DND-41 (cell line): ENCODE data around the gene ADH7.

Experiments
- CTCF ChIP-seq: IDR thresholded peaks from 2 replicates; pipeline ENCODE4 v1.5.1; 2012; ENCODE audit warnings: borderline replicate concordance, low read length, moderate library complexity, mild to moderate bottlenecking; ENCODE audit not compliant: poor library complexity, severe bottlenecking; ENCODE audit errors: extremely low read depth
- EZH2 ChIP-seq: IDR thresholded peaks from 3 replicates; pipeline ENCODE4 v1.6.1; 2012; ENCODE audit warnings: borderline replicate concordance, low read depth, mild to moderate bottlenecking, moderate library complexity, low read length, inconsistent platforms; ENCODE audit not compliant: severe bottlenecking

DNA sequence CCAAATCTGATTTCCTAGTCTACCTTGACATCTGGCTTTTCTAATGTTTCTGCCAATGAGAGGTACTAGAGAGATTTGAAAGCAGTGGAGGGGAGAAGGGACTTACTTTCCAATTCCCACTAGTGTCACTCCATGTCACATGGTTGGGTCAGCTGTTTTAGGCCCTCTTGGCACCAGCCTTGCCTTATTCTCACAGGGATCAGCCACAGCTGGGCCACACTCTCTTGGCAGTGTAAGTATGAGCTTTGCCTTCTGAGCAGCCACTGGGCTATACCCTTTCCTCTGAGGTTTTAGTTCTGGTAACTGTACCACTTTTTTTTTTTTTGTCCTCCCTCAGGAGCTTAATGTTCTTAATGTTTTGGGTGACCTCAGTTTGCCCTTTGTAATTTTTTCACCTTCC, 72.4 kb downstream of the ADH7 start:
- TF ChIP-seq CTCF (no peak), EZH2 (no peak)
